Upper lobe of left lung (tissue), 4 donors: ENCODE measurements around the gene DCAKD.

Experiments used
- CTCF ChIP-seq, 6 experiments: fragments of 450-650 bp in 4 of 6; fragments of 200-600 bp in 2 of 6; sonication (generic) in 2 of 6; IDR thresholded peaks; one replicate each; pipeline ENCODE4 v1.5.1; 2016 to 2019; ENCODE audit warnings: antibody characterized with exemption in 6 of 6
- EP300 ChIP-seq, 4 donors: sonication (generic); formaldehyde crosslinking; IDR thresholded peaks; one replicate each; pipeline ENCODE4 v1.5.1; 2017; ENCODE audit warnings: antibody characterized with exemption in 4 of 4, control low read depth in 2 of 4
- POLR2A ChIP-seq, 4 donors: fragments of 450-650 bp; IDR thresholded peaks; one replicate each; pipeline ENCODE4 v1.5.1; 2016 to 2017; ENCODE audit warnings: antibody characterized with exemption in 4 of 4, mild to moderate bottlenecking in 2 of 4
- POLR2AphosphoS5 ChIP-seq, 2 donors: sonication (generic); formaldehyde crosslinking; IDR thresholded peaks; one replicate each; pipeline ENCODE4 v1.5.1; 2017; ENCODE audit warnings: antibody characterized with exemption in 2 of 2

GRCh38 chr17:45052052-45052772, 780 bp upstream of the DCAKD start:
- TF ChIP-seq POLR2A (IDR thresholded peaks at IDR 0.05) (peak in 3 of 4 donors; percentile 29 to 53 (median 39)), CTCF (IDR thresholded peaks at IDR 0.05) (no peak), EP300 (IDR thresholded peaks at IDR 0.05) (no peak), POLR2AphosphoS5 (IDR thresholded peaks at IDR 0.05) (peak; percentile 29 to 44)
